Gastroesophageal sphincter (tissue), 4 donors: ENCODE results near the gene ADRA2C. TPM values are rescaled to one million over a fixed set of nuclear protein-coding genes. Genes with fewer than 3 reads are reported as not detected.
"Not testable (repeated sequence)": the region's sequence is repeated elsewhere in the genome, so short reads cannot be mapped to it uniquely, and the experiment has no call there.

ENCODE experiments used
- ATAC-seq: fragments of 150-250 bp; one replicate; pipeline ENCODE4 v1.9.1; 2016; ENCODE audit warnings: mild to moderate bottlenecking, moderate library complexity
- H3K27ac ChIP-seq, 4 donors: fragments of 200-600 bp; sonication (generic) in 3 of 4; 1 replicate in 3 of 4; 2 replicates in 1 of 4; pipeline ENCODE4 v1.5.1; 2016 to 2019
- H3K27me3 ChIP-seq: fragments of 200-600 bp; sonication (generic); one replicate; pipeline ENCODE4 v1.5.1; 2019
- H3K36me3 ChIP-seq, 2 donors: fragments of 200-600 bp; sonication (generic); one replicate each; pipeline ENCODE4 v1.5.1; 2019; ENCODE audit warnings: control low read depth in 1 of 2
- H3K4me1 ChIP-seq, 3 donors: fragments of 200-600 bp; sonication (generic); 1 replicate in 2 of 3; 2 replicates in 1 of 3; pipeline ENCODE4 v1.5.1; 2016 to 2019; ENCODE audit warnings: control low read depth in 2 of 3
- H3K4me3 ChIP-seq, 2 donors: fragments of 200-600 bp; sonication (generic); one replicate each; pipeline ENCODE4 v1.5.1; 2019; ENCODE audit warnings: mild to moderate bottlenecking in 1 of 2, moderate library complexity in 1 of 2
- H3K9me3 ChIP-seq, 3 donors: fragments of 200-600 bp; sonication (generic); one replicate each; pipeline ENCODE4 v1.5.1; 2017 to 2019; ENCODE audit warnings: control low read depth in 2 of 3
- CTCF ChIP-seq, 4 experiments: fragments of 200-600 bp in 2 of 4; fragments of 450-650 bp in 2 of 4; sonication (generic) in 1 of 4; IDR thresholded peaks; one replicate each; pipeline ENCODE4 v1.5.1; 2017 to 2019; ENCODE audit warnings: antibody characterized with exemption in 4 of 4, mild to moderate bottlenecking in 2 of 4, moderate library complexity in 2 of 4
- EP300 ChIP-seq: sonication (generic); formaldehyde crosslinking; IDR thresholded peaks from one replicate; pipeline ENCODE4 v1.6.1; 2017; ENCODE audit warnings: antibody characterized with exemption, mild to moderate bottlenecking
- POLR2A ChIP-seq, 2 donors: fragments of 450-650 bp; IDR thresholded peaks; one replicate each; pipeline ENCODE4 v1.6.1; 2017; ENCODE audit warnings: antibody characterized with exemption in 2 of 2, mild to moderate bottlenecking in 2 of 2, moderate library complexity in 1 of 2
- POLR2AphosphoS5 ChIP-seq: sonication (generic); formaldehyde crosslinking; IDR thresholded peaks from one replicate; pipeline ENCODE4 v1.6.1; 2017; ENCODE audit warnings: antibody characterized with exemption
- WGBS, 2 donors: methylation state at CpG; one replicate each; pipeline ENCODE4 v1.1.5; 2018; ENCODE audit warnings: low coverage in 1 of 2; 5-methylcytosine and 5-hydroxymethylcytosine counted together
- total RNA-seq, 4 donors: library from RNA; depleted of rRNA; stranded (reverse); fragments of >200 nt; gene quantifications; one replicate each; pipeline ENCODE4 v1.1.0, GENCODE V29; 2016

The ADRA2C gene
- total RNA-seq, 4 donors from 2014 or later, result 1.2 to 26.5 (median 6.1) TPM

GRCh38 chr4:3813151-3814052, 47.2 kb downstream of the ADRA2C start:
- no peaks in the 10 kb centered on the region for H3K4me1 ChIP-seq
- no peak for ATAC-seq
- TF ChIP-seq EP300, result no peak
- TF ChIP-seq POLR2A (IDR thresholded peaks at IDR 0.05), result no peak
- TF ChIP-seq POLR2AphosphoS5, result no peak
- TF ChIP-seq CTCF (IDR thresholded peaks at IDR 0.05), result no peak
- H3K9me3 ChIP-seq, result peaks cover 0 to 8% (median 0%) of the 10 kb centered on the region in 3 donors
- no peak overlapping the region for H3K27ac ChIP-seq
- H3K27me3 ChIP-seq, result peaks cover 68% of the 10 kb centered on the region
- H3K36me3 ChIP-seq, result no peaks in the 10 kb centered on the region
- WGBS, 2 donors, result 76 to 100% methylated on average over 1 to 5 of the region's 29 CpGs
- no peak overlapping the region for H3K4me3 ChIP-seq

- Histone ChIP-seq H3K4me1 (no peaks in the 10 kb centered on the region), H3K4me3 (no peak overlapping the region), H3K9me3 (peaks cover 0 to 8% (median 0%) of the 10 kb centered on the region in 3 donors), H3K27ac (no peak overlapping the region), H3K36me3 (no peaks in the 10 kb centered on the region), H3K27me3 (peaks cover 61% of the 10 kb centered on the region)
- WGBS, 2 donors, result 89% methylated on average over 2 of the region's 6 CpGs; no CpG with 5 or more reads in 1 of the 2 donors
- TF ChIP-seq CTCF (IDR thresholded peaks at IDR 0.05) (no peak), EP300 (no peak), POLR2A (IDR thresholded peaks at IDR 0.05) (no peak), POLR2AphosphoS5 (no peak)
- ATAC-seq, result no peak
These were observed 47.9 kb downstream of the ADRA2C start for GRCh38 chr4:3814053-3814570.

- H3K27ac ChIP-seq, H3K9me3 ChIP-seq, H3K4me3 ChIP-seq, ATAC-seq, H3K36me3 ChIP-seq, H3K4me1 ChIP-seq: not testable (repeated sequence)
- peaks cover 54% of the 10 kb centered on the region for H3K27me3 ChIP-seq
These were observed 48.7 kb downstream of the ADRA2C start for GRCh38 chr4:3814838-3815237.

GRCh38 chr4:3816256-3816825, 50.2 kb downstream of the ADRA2C start:
- peaks cover 0 to 8% (median 0%) of the 10 kb centered on the region in 3 donors for H3K9me3 ChIP-seq
- no peaks in the 10 kb centered on the region for H3K36me3 ChIP-seq
- H3K27me3 ChIP-seq, result peaks cover 53% of the 10 kb centered on the region
- ATAC-seq, result no peak
- H3K4me1 ChIP-seq, result no peaks in the 10 kb centered on the region
- no peak overlapping the region for H3K4me3 ChIP-seq
- WGBS, 2 donors, result no CpG with 5 or more reads among the region's 8 CpGs
- no peak for TF ChIP-seq POLR2A (IDR thresholded peaks at IDR 0.05)
- no peak for TF ChIP-seq CTCF (IDR thresholded peaks at IDR 0.05)
- no peak for TF ChIP-seq POLR2AphosphoS5
- no peak for TF ChIP-seq EP300
- H3K27ac ChIP-seq, result no peak overlapping the region

GRCh38 chr4:3816983-3817960, 51.1 kb downstream of the ADRA2C start:
- H3K9me3 ChIP-seq, result peaks cover 0 to 8% (median 0%) of the 10 kb centered on the region in 3 donors
- no peak overlapping the region for H3K4me3 ChIP-seq
- TF ChIP-seq POLR2A (IDR thresholded peaks at IDR 0.05) (no peak), CTCF (IDR thresholded peaks at IDR 0.05) (no peak), POLR2AphosphoS5 (no peak), EP300 (no peak)
- H3K27me3 ChIP-seq, result peaks cover 53% of the 10 kb centered on the region
- no peaks in the 10 kb centered on the region for H3K36me3 ChIP-seq
- no peak for ATAC-seq
- H3K4me1 ChIP-seq, result no peaks in the 10 kb centered on the region
- 100% methylated on average over 3 of the region's 12 CpGs; no CpG with 5 or more reads in 1 of the 2 donors for WGBS, 2 donors
- no peak overlapping the region for H3K27ac ChIP-seq
